Testis (tissue), 2 donors: ENCODE results near the gene EIF4B.

Experiments used
- CTCF ChIP-seq, 3 experiments: fragments of 450-650 bp in 2 of 3; fragments of 200-600 bp in 1 of 3; sonication (generic) in 1 of 3; IDR thresholded peaks; one replicate each; pipeline ENCODE4 v1.5.1; 2016 to 2019; ENCODE audit warnings: antibody characterized with exemption in 3 of 3, mild to moderate bottlenecking in 2 of 3, moderate library complexity in 1 of 3
- POLR2A ChIP-seq: fragments of 450-650 bp; IDR thresholded peaks from one replicate; pipeline ENCODE4 v1.6.1; 2017; ENCODE audit warnings: antibody characterized with exemption, mild to moderate bottlenecking, moderate library complexity

DNA sequence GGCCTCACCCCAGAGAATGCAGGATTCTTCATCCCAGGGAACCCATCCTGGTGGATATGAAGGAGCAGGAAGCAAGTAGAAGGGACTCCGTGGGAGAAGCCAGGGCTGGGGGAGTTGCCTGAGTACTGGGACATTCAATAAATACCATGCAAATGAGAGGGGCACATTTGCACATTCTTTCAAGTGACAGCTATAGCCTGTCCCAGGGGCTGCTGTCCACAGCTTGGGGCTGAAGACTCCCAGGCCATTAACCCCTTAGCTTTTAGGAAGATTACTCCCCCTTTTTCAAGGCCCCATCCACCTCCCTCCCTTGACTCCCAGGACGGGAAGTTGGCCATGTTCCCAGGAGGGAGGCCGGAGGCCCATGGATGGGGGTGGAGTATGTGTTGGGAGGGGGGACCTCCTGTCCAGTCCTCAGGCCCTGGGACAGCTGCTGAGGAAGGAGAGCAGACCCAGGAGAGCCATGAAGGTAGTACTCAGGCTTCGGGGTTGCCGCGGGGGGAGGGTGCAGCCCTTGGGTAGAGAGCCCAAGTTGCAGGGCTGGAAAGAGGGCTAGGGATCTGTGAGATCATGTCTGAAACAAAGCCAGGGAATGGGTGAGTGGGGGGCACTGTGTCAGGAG, 42.6 kb downstream of the EIF4B start:
- no peak for TF ChIP-seq CTCF (IDR thresholded peaks at IDR 0.05)
- no peak for TF ChIP-seq POLR2A
